Upper lobe of right lung (tissue), 1 donor: ENCODE measurements around the gene HMGN5. TPM values are rescaled to one million over a fixed set of nuclear protein-coding genes. Genes with fewer than 3 reads are reported as not detected.

Source experiments
- ATAC-seq: fragments of 200-7000 bp; cut with Tn5 transposase; one replicate; pipeline ENCODE4 v1.9.1; 2020; ENCODE audit warnings: mild to moderate bottlenecking, moderate library complexity
- DNase-seq: peaks from one replicate; pipeline ENCODE4 v3.0.0-alpha.2; 2020
- H3K27ac ChIP-seq: fragments of 200-600 bp; one replicate; pipeline ENCODE4 v1.8.0; 2022
- H3K27me3 ChIP-seq: fragments of 200-600 bp; one replicate; pipeline ENCODE4 v1.8.0; 2022; ENCODE audit warnings: mild to moderate bottlenecking
- H3K36me3 ChIP-seq: fragments of 200-600 bp; one replicate; pipeline ENCODE4 v1.8.0; 2022
- H3K4me1 ChIP-seq: fragments of 200-600 bp; one replicate; pipeline ENCODE4 v1.8.0; 2022
- H3K4me3 ChIP-seq: fragments of 200-600 bp; one replicate; pipeline ENCODE4 v1.8.0; 2022; ENCODE audit warnings: mild to moderate bottlenecking
- H3K9me3 ChIP-seq: fragments of 200-600 bp; one replicate; pipeline ENCODE4 v1.8.0; 2022
- CTCF ChIP-seq: fragments of 200-600 bp; IDR thresholded peaks from one replicate; pipeline ENCODE4 v1.8.0; 2022; ENCODE audit warnings: antibody characterized with exemption
- intact Hi-C: fragments of 100-400 bp; cut with DNase I; formaldehyde crosslinking; loops from one replicate; pipeline ENCODE4 v1.11.0; 2022
- total RNA-seq: library from RNA; stranded (reverse); fragmentation: NEBNext Ultra II Directional; extraction: Animal tissue kit (Norgen Biotek cat#: 25700); gene quantifications from one replicate; pipeline ENCODE4 v1.2.1, GENCODE V29; 2021
- donor health status: DM: no; HTN: yes; CAD: no; lungs with severe emphysema.

HMGN5 gene
- total RNA-seq, 1 donor from 2014 or later: 1.8 TPM

GRCh38 chrX:81120258-81120935 lies 81.3 kb downstream of the HMGN5 start:
- TF ChIP-seq CTCF: no peak
- DNase-seq (no peak), ATAC-seq (no peak)
- Histone ChIP-seq H3K4me1 (no peaks in the 10 kb centered on the region), H3K36me3 (no peaks in the 10 kb centered on the region), H3K27me3 (no peaks in the 10 kb centered on the region), H3K4me3 (peak overlapping the region; percentile 64), H3K27ac (no peak overlapping the region), H3K9me3 (no peaks in the 10 kb centered on the region)
- intact Hi-C loops: no loop called here

- no peak for DNase-seq
- Histone ChIP-seq H3K27me3 (no peaks in the 10 kb centered on the region), H3K27ac (no peak overlapping the region), H3K4me1 (no peaks in the 10 kb centered on the region), H3K36me3 (no peaks in the 10 kb centered on the region), H3K9me3 (no peaks in the 10 kb centered on the region), H3K4me3 (no peak overlapping the region)
- ATAC-seq: no peak
- no peak for TF ChIP-seq CTCF
- intact Hi-C loops: no loop called here
These were observed 87.0 kb downstream of the HMGN5 start for GRCh38 chrX:81114757-81115156.

GRCh38 chrX:81110286-81110685 lies 91.4 kb downstream of the HMGN5 start:
- Histone ChIP-seq H3K27ac (no peak overlapping the region), H3K9me3 (no peaks in the 10 kb centered on the region), H3K27me3 (no peaks in the 10 kb centered on the region), H3K4me3 (no peak overlapping the region), H3K4me1 (no peaks in the 10 kb centered on the region), H3K36me3 (no peaks in the 10 kb centered on the region)
- no peak for DNase-seq
- no peak for ATAC-seq
- no peak for TF ChIP-seq CTCF
- intact Hi-C loops: no loop called here

- no peaks in the 10 kb centered on the region for H3K4me1 ChIP-seq
- intact Hi-C loops: no loop called here
- no peaks in the 10 kb centered on the region for H3K27me3 ChIP-seq
- no peak overlapping the region for H3K4me3 ChIP-seq
- H3K36me3 ChIP-seq: no peaks in the 10 kb centered on the region
- H3K9me3 ChIP-seq: no peaks in the 10 kb centered on the region
- TF ChIP-seq CTCF: no peak
- ATAC-seq: no peak
- no peak for DNase-seq
- no peak overlapping the region for H3K27ac ChIP-seq
These were observed 119.1 kb downstream of the HMGN5 start for GRCh38 chrX:81082649-81083048.

Other genes starting within 250 kb of the HMGN5 start
- 144 TPM for gene SH3BGRL, start 189 bp upstream of the HMGN5 start, total RNA-seq